ENCODE results near the gene NLRP1. TPM values are rescaled to one million over a fixed set of nuclear protein-coding genes. Genes with fewer than 3 reads are reported as not detected.
A peak's percentile ranks its signal among the peaks of the same experiment; 100 is the strongest.

The NLRP1 gene
- 28.9 TPM for polyA plus RNA-seq (2013, experiment 1 of 2; ENCODE audit: insufficient read length)
- polyA plus RNA-seq (2013, experiment 2 of 2; ENCODE audit: insufficient read length) = 28.6 TPM

DNA sequence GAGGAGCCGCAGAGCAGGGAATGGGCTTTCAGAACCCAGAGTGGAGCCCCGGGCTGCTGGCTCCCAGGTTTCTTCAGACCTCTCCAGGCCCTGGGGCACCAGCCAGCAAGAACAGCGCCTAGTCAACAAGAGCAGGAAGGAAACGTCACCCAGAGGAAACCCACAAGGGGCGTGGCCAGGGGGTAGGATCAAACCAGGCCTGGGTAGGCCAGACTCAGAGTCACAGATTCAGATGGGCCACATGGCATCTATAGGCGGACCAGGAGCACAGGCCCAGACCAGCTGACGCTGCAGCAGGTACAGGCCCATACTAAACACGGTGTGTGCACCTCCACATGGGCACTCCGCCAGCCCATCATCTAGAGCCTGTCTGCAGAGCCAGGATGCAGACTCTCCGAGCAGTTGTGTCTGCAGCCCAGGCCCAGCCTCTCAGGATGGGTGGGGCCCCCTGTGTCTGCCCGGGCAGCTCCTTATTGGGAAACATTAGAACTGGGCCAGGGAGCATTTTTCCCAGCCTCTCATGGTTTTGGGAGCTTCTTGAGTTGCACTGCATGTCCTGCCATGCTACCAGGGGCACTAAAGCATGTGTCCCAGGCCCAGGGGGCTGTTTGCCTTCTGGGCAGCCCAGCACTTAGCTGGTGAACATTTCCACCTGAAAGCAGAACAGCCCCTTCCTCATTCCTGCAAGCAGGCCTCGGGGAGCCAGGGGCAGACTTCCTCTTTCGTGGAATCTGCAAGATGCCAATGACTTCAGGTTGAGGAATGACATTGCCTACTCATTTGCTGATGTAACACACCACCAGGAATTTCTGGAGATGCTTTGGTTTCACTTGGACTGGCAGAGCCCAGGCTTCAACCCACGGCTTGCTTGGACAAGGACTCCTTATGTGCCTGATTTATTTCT is at the start of gene NLRP1:
Gene NLRP1, minus strand, starts transcription at position 127 of the 904 bp plus-strand sequence. CDS start 552 bp downstream, outside the sequence.
- DNase-seq = peak; percentile 92

DNA sequence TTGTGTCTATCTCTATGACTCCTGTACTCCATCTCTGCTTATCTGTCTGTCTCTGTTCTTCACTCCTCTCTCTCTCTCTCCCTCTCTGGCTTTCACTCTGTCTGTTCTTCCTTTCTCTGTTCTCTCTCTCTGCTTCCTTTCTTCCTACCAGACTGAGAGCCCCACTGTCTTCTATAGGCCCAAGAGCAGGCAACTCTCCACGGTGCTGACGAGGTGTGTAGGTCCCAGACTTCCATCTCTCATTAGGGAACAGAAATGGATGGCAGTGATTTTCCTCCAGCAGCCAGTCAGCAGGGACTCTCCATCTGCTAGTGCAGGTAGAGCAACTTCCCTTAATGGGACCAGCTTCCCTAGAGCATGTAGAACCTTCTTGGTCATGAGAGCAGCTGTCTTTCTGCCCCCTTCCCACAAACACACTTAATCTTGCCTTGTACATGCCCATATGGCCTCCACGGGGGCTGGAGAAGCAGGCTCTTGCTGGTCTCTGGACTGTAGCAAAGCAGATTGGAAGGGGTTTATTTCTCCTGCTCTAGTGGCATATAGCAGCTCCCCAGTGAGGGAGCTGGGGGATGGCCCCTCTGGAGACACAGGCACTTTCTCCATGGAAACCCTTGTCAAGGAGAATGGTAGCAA is 47.8 kb upstream of the NLRP1 start:
- DNase-seq = peak; percentile 6

DNA sequence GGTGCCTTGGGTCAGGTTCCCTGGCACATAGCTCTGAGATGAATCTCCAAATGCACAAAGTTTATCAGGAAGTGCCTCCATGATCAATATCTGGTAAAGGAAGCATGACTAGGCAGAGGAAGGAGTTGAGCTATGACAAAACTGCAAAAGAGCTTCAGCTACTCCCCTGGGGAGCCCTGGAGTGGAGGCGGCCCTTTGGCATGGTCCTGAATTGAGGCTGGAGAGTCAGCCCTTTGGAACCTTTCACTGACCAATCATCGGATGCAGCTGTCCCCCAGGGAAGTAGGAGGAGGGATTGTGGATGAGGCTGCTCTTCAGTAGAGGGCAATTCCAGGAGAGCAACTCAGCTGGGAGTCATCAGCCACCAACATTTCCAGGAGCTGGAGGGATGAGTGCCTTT is 46.1 kb upstream of the NLRP1 start:
- peak; percentile 43 for DNase-seq

DNA sequence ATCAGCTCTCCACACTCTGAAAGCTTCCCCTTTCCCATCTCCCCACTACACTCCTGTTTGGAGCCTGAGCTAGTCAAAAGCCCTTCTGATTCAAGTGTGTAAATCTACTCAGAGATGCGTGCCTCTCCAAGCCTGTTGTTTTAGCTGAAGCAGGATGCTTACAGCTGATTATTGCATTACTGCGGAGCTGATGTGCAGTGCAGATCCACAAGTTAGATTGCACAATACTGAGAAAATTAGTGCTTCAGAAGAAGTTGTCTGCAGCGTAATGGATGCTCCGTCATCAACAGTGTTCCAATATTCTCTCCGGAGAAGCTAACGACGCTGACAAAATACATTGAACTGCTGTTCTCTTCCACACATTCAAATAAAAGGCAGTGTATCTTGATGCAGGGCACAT is 44.8 kb upstream of the NLRP1 start:
- no peak for DNase-seq

DNA sequence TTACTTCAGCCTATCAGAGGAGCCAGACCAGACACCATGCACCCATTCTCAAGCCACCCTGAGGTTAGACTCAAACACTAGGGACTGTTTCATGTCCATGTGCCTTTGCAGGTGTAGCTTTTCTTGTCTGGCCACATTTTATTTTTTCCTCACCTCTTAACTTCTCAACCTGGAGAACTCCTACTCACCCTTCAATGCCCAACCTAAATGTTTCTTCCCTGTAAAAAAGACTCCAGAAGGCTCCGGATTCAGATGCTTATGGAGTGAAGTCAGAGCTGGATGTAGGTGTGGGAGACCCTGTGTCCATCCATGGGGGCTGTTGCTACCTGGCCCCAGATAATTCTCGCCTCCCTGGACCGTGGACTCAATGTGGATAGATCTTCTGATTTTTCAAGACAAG is 44.0 kb upstream of the NLRP1 start:
- DNase-seq = no peak

DNA sequence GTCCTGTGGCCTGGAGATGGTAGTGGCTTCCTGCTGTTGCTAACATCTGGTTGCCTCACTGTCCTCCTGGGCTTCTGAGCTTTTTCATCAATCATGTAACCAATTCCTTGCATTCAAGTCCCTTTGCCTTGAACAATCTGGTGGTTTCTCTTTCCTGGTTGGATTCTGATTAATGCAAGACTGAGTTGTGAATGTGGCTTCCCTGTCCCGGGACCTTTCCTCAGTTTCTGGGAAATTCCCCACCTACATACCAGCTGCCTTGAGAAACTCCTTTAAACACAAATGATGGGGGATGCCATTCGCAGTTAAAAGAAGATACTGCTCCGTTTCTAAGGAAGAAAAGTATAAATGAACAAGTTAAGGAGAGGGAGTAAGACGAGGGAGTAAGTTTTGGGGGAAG is 39.9 kb upstream of the NLRP1 start:
- DNase-seq = no peak

DNA sequence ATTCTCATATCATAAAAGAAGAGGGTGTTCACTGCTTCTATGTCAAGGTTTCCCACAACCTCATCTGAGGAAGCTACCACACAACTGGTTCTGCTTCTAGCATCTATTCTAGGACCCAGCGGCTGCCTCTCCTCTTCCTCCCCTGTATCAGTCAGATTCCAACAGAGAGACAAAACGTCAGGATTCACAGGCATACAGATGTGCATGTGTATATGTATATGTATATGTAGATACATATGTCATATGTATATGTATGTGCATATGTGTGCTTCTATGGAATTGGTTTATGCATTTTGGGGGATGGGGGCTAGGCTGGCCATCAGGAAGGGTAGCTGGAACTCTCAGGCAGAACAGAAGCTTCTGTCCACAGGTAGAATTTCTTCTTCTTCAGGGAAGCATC is 37.4 kb upstream of the NLRP1 start:
- no peak for DNase-seq

DNA sequence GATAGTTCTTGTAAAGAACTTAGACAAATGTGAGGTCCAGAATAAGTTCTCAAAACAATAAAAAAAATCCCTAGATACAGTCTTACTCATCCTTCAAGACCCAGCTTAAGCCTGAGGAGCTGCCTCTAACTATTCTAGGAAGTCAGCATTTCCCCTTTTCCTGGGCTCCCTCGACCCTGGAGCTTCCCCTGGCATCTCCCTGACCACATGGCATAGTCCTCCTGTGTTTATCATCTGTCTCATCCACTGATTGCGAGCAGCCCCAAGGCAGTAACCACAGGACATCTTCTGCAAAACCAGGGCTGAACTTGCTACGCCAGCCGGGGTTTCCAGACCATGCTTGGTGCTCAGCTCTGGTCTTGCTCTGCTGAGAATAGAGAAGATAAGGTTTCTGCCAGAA is 36.7 kb upstream of the NLRP1 start:
- DNase-seq = no peak

DNA sequence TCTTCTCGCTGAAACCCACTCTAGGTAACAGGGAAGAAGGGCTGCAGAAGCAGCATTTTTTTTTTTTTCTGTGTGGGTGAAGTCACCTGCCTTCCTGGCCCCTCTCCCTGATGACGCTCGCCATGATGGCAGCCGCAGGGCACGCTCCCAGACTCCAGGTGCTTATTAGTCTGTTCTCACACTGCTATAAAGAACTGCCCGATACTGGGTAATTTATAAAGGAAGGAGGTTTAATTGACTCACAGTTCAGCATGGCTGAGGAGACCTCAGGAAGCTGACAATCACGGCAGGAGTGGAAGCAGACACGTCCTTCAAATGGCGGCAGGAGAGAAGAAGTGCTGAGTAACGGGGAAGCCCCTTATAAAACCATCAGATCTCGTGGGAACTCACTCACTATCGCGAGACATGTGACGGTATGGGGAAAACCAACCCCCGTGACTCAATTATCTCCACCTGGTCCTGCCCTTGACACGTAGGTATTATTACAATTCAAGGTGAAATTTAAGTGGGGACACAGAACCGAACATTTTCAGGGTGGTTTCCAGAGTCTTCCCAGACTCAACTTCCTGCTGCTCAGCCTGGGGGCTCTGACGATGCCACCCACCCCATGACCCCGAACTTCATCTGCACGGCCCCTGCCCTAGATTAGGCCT is 34.9 kb upstream of the NLRP1 start:
- DNase-seq = no peak

DNA sequence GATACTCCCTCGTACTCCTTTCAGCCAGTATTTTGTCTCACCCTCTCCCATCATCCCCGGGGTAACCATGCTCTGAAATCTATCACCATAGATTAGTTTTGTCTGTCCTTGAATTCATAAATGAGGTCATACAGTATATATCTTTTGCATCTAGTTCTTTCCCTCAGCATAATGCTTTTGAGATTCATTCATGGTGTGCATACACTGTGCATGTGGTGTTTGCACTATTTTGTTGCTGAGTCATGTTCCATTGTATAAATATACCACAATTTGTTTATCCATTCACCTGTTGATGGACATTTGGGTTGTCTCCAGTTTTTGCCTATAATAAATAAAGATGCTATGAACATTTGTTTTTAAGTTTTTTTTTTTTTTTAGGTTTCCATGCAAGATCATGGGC is 34.2 kb upstream of the NLRP1 start:
- no peak for DNase-seq

DNA sequence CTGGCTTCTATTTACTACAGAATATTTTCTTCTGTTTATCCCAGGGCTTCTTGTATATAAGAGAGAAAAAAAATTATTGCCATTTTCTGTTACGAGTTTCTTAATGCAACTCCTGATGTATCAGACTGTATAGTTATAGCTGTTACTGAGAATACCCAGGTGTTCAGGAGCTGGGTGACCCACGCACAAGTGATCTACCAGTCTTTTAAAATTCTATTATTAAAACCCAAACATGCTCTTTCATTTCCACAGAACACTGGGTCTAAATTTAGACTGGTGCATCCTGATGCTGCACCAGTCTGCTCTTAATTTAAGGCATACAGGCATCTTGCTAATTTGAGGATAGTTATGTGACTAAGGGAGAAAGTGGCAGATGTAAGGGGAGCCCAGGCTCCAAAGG is 31.2 kb upstream of the NLRP1 start:
- no peak for DNase-seq

DNA sequence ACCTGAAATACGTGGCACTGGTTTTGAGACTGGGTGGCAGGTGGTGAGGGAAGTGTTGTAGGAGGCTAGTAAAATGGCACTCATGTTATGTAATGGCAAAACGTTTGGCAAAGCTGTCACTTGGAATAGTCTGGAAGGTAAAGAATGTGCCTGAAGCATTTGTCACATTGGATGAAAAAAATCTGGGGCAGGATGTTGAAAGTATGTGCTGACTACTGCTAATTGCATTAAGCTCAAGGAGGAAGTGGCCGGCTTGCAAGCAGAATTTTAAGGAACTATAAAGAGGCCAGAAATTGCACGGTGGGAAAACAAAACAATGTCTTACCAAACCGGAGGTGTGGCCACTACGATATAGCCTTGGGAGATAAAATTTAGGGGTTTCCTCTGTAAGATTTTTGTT is 26.6 kb upstream of the NLRP1 start:
- DNase-seq = no peak

DNA sequence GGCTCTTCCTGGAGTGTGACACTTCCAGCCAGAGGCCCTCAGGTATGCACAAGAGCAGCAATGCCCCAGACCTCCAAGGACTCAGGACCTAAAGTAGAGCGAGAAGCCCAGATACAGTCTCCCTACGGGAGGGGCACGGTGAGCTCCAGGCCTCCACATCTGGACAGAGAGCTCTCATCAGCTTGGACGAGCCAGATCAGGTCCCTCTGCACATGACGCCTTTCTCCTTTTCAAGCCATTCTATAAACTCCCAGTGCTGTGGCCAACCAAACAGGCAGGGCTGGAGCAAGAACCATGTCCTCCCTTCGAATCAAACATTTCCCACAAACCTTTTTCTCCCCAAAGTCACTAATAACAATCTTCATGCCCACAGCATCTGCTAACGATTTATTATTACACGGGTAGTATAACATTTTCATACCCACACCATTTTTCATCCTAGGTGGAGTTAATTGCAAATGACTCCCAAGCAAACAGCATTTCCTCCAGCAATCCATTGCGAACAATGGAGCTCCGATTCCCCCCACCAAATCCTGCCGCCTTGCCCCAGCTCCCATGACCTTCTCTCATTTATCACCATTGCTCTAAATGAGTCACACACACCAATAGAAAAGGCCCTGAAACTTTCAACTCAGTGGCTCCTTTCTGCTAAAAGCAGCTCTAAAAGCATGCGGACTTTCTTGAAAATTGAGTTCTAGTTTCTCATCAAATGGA is 24.2 kb upstream of the NLRP1 start:
- DNase-seq = no peak

DNA sequence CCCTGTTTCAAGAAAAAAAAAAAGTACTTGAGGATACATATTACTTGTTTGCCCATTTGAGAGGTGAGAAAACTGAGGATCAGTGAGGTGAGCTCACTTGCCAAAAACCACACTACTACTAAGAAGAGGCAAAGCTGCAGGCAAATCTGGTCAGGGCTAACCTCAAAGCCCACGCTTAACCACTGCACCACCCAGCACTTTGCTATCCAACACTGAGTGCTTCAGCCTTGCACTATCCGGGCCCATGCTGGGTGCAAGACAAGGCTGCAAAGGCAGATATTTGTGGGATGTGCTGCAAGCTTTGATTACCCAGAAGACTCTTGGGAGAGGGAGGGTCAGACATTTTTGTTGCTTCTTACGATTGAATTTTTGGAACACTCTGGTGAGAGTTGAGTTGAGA is 23.6 kb upstream of the NLRP1 start:
- DNase-seq = no peak

DNA sequence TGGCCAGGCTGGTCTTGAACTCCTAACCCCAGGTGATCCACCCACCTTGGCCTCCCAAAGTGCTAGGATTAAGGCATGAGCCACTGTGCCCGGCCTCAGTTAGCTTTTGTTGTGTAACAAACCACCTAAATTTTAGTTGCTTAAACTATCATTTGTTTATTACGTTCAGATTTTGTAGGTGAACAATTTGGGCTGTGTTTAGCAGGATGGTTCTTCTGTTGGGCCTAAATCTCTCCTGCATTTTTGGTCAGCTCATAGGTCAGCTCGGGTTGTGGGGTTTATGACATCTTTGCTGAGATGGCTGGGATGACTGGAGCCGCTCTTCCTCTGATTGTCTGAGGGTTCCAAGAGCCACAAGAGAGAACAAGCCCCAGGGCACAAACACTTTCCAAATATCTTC is 21.1 kb upstream of the NLRP1 start:
- no peak for DNase-seq

DNA sequence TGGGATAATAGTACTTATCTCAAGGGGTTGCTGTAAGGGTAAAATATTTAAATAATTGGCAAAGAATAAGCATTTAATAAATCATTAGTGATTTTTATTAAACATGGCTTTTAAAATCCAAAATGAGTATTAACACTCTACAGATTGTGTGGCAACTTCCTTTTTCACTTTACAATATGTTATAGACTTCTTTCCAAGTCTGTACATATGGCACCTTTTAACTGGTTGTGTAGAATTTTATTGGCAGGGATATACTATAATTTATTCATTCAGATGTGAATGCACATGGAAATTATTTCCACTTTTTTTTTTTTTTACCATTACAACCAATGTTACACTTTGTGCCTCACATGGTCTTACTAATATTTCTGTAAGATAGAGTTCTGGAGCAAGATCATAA is 15.7 kb upstream of the NLRP1 start:
- no peak for DNase-seq

DNA sequence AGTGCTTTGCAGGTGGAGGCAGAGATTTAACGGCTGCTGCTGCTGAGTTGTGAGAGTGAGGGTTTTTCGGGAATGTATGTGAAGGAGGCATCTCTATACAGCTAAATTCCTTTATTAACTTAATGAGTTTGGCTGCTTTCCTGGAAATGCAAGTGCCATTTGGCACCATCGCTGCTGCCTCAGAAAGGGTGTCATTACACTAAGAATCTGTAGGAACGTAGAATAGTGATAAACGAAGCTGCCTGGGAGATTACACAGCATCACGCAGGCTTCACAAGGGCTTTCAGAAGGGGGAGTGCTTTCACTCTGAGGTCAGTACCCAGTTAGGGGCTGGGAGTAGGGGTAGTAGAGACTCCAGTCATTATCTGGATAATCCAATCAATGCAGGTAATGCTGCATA is 14.1 kb upstream of the NLRP1 start:
- no peak for DNase-seq

DNA sequence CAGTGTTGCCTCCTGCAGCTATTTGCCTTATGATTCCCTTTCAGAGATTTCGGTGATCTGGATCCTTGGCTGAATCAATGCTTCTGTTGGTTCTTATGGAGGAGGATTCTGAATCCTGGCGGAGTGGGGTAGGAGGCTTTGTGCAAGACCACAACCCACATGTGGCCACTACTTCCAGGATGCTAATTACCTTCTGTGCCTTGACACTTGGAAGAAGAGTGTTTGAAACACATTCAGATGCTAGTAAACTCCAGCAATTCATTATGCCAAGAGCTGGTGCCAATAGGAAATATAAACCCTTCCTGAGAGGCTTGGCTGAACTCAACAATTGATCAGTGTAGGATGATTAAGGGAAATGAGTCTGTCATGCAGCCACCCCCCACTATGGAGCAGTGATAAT is 12.1 kb upstream of the NLRP1 start:
- DNase-seq = no peak

DNA sequence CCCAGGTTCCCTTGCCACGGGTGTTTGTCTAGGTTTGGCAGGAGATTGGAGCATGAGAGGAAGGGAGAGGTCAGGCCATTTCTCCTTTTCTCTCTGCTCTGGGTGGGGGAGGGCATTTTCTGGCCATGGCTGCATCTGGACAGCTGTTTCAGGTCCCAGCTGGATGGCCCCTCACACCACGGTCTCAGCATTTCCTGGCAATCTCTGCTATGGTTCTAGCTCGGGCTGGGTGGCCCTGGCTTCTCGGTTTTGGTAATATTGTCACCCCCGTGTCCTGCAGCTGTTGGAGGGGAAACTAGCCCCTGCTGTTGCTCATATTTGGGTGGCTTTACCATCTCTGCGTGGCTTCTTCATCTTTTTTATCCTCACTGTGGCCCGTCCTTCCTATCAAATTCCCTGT is 11.5 kb upstream of the NLRP1 start:
- no peak for DNase-seq

DNA sequence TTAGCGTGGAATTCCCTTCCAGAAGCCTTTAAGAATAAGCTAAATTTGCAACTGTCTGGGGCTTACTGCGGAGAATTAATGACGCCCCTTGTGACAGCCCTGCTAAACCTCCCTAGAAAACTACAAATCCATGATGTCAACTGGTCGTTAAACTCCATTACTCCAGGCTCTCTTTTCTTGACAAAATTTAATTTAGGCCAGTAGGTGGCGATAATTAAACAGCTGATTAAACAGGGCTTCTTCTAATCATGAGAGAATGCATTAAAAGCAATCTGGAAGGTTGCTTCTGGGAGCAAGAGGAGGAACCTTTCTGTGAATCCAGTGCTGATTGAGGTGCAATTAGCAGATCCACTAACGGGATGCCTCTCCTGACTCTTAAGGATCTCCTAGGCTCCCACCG is 8.1 kb upstream of the NLRP1 start:
- peak; percentile 38 for DNase-seq

DNA sequence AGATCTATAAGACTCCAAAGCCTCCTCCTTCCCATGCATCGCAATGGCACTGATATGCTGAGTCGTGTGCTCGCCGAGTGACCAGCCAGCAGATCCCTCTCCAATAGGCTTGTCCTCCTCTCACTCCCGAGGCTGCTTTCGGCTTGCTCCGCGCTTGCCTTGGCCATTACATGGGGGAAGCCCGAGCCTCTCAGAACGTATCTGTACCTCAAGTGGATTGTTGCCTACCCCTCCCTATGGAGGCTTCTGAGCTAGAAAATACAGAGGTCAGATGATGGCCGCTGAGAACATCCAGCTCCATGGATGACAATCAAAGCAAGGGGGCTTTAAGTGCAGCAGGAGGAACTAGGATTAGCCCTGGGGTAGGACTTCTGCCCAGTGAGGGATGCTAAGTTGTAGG is 7.7 kb upstream of the NLRP1 start:
- DNase-seq = no peak

DNA sequence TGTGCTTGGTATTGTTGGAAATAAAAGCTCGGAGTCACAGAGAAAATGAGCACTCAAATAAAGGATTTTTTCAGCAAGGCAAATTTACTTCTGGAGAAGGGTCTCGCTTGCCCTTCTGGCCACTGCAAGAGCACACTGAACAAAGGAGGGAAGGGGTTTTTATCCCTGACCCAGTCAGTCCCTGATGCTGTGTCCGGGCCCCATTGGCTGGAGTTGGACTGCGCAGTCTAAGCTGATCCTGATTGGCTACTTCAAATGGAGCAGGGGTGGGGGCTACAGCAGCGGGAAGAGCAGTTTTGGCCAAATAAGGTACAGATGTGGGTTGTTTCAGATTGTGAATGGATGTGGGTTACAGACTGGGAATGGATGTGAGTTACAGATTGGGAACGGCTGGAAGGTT is 4.3 kb upstream of the NLRP1 start:
- DNase-seq = no peak
